Choroid plexus epithelial cell (primary cell): ENCODE measurements around the gene LDHB.

Source experiments
- DNase-seq: peaks from one replicate; pipeline ENCODE4 v3.0.0-alpha.2; 2010; ENCODE audit warnings: low read depth
- H3K4me3 ChIP-seq: 2 replicates; pipeline ENCODE4 v1.5.1; 2011; ENCODE audit warnings: low read depth, mild to moderate bottlenecking, control low read depth, low read length, moderate library complexity
- CTCF ChIP-seq: conservative IDR thresholded peaks from 2 replicates; pipeline ENCODE4 v1.5.1; 2011; ENCODE audit warnings: low read depth, mild to moderate bottlenecking, control low read depth, inconsistent platforms, low read length, moderate library complexity

Gene LDHB

GRCh38 chr12:21638054-21638891 is 19.4 kb downstream of the LDHB start:
- no peak for TF ChIP-seq CTCF
- no peak overlapping the region for H3K4me3 ChIP-seq
- peak; percentile 89 for DNase-seq

- no peak overlapping the region for H3K4me3 ChIP-seq
- DNase-seq: no peak
- no peak for TF ChIP-seq CTCF
Observed at GRCh38 chr12:21634245-21634644, 23.4 kb downstream of the LDHB start.

- TF ChIP-seq CTCF: no peak
- DNase-seq: no peak
- H3K4me3 ChIP-seq: no peak overlapping the region
Observed at GRCh38 chr12:21631367-21631766, 26.3 kb downstream of the LDHB start.

- no peak overlapping the region for H3K4me3 ChIP-seq
- TF ChIP-seq CTCF: no peak
- DNase-seq: no peak
Observed at GRCh38 chr12:21627924-21628323, 29.7 kb downstream of the LDHB start.

- TF ChIP-seq CTCF: no peak
- DNase-seq: no peak
Observed at GRCh38 chr12:21618566-21618965, 39.1 kb downstream of the LDHB start.

GRCh38 chr12:21617030-21617429 is 40.6 kb downstream of the LDHB start:
- no peak for TF ChIP-seq CTCF
- DNase-seq: no peak
- H3K4me3 ChIP-seq: no peak overlapping the region

More at GRCh38 chr12:21618566-21618965, 39.1 kb downstream of the LDHB start:
- no peak overlapping the region for H3K4me3 ChIP-seq

GRCh38 chr12:21615431-21615830 is 42.2 kb downstream of the LDHB start:
- H3K4me3 ChIP-seq: no peak overlapping the region
- TF ChIP-seq CTCF: no peak
- DNase-seq: peak; percentile 16
